Measurements from ENCODE around the gene MRPS7. TPM values are rescaled to one million over a fixed set of nuclear protein-coding genes. Genes with fewer than 3 reads are reported as not detected.

The MRPS7 gene
- total RNA-seq, 1 experiment from 2014 or later: 125 TPM

- Mint-ChIP-seq H3K27ac (ENCODE audit: unreplicated experiment) (peak overlapping the region; percentile 1), H3K4me1 (ENCODE audit: low read depth, unreplicated experiment) (peaks cover 15% of the 10 kb centered on the region), H3K36me3 (ENCODE audit: insufficient read depth, unreplicated experiment) (peaks cover 44% of the 10 kb centered on the region), H3K9me3 (ENCODE audit: unreplicated experiment) (no peaks in the 10 kb centered on the region), H3K4me3 (ENCODE audit: unreplicated experiment) (peak overlapping the region; percentile 71), H3K27me3 (ENCODE audit: insufficient read depth, unreplicated experiment) (no peaks in the 10 kb centered on the region)
- H3K4me3 ChIP-seq (ENCODE audit: low read depth, low read length): peak overlapping the region; percentile 97
- H3K9me3 ChIP-seq: no peaks in the 10 kb centered on the region
- POLR2A ChIA-PET: interaction anchor here (1.9 to 4.0 kb wide), 2 partner anchors 11 to 122 kb away, joined by 22 to 48 read pairs; partner anchors contain the start of genes GGA3 and MRPS7
- BruUV-seq (replicated peaks): TSS peak; percentile 8
- peaks cover 13% of the 10 kb centered on the region; the same call in 1 of the 2 replicates for H3K4me1 ChIP-seq
- no peaks in the 10 kb centered on the region for H3K27me3 ChIP-seq (replicated peaks; ENCODE audit: control insufficient read depth, insufficient read depth, low read length)
- H3K36me3 ChIP-seq (ENCODE audit: control insufficient read depth, insufficient read depth, low read length): peaks cover 2% of the 10 kb centered on the region; the same call in 1 of the 2 replicates
- CTCF ChIA-PET: interaction anchor here (0.6 to 3.2 kb wide), 10 partner anchors 11 to 1069 kb away, joined by 3 to 91 read pairs (median 6); partner anchors contain the start of genes GGA3, GRB2, LLGL2 and MRPS7
- intact Hi-C loops (cut with micrococcal nuclease; ENCODE audit: unreplicated experiment): loop anchor here (2.0 kb wide), 2 partner anchors 17 to 133 kb away; partner anchors contain the start of genes GRB2 and SLC25A19
- DNase-seq: no peak
- no peak for TF ChIP-seq CTCF (IDR thresholded peaks at IDR 0.05; ENCODE audit: insufficient read depth in 1 of 2, low read depth in 1 of 2, low read length in 1 of 2, severe bottlenecking in 1 of 2, unreplicated experiment in 1 of 2)
Observed at GRCh38 chr17:75271955-75272847, 10.5 kb downstream of the MRPS7 start.

GRCh38 chr17:75272848-75273184 is 11.1 kb downstream of the MRPS7 start:
- H3K4me1 Mint-ChIP-seq (ENCODE audit: low read depth, unreplicated experiment): peaks cover 15% of the 10 kb centered on the region
- CTCF ChIA-PET: interaction anchor here (1.5 kb wide), 1 partner anchor 11 kb away, joined by 3 read pairs; the partner anchor contains the start of genes GGA3 and MRPS7
- Histone ChIP-seq H3K27me3 (replicated peaks; ENCODE audit: control insufficient read depth, insufficient read depth, low read length) (no peaks in the 10 kb centered on the region), H3K4me1 (peaks cover 9% of the 10 kb centered on the region; the same call in 1 of the 2 replicates), H3K9me3 (no peaks in the 10 kb centered on the region), H3K36me3 (ENCODE audit: control insufficient read depth, insufficient read depth, low read length) (peaks cover 2% of the 10 kb centered on the region; the same call in 1 of the 2 replicates), H3K4me3 (ENCODE audit: low read depth, low read length) (no peak overlapping the region)
- peak overlapping the region; percentile 71 for H3K4me3 Mint-ChIP-seq (ENCODE audit: unreplicated experiment)
- POLR2A ChIA-PET: interaction anchor here (4.0 kb wide), 1 partner anchor 11 kb away, joined by 48 read pairs; the partner anchor contains the start of genes GGA3 and MRPS7
- BruUV-seq (replicated peaks): no TSS peak
- no peak overlapping the region for H3K27ac Mint-ChIP-seq (ENCODE audit: unreplicated experiment)
- TF ChIP-seq CTCF (IDR thresholded peaks at IDR 0.05; ENCODE audit: insufficient read depth in 1 of 2, low read depth in 1 of 2, low read length in 1 of 2, severe bottlenecking in 1 of 2, unreplicated experiment in 1 of 2): no peak
- H3K36me3 Mint-ChIP-seq (ENCODE audit: insufficient read depth, unreplicated experiment): peaks cover 42% of the 10 kb centered on the region
- intact Hi-C loops (cut with micrococcal nuclease; ENCODE audit: unreplicated experiment): no loop called here
- H3K27me3 Mint-ChIP-seq (ENCODE audit: insufficient read depth, unreplicated experiment): no peaks in the 10 kb centered on the region
- H3K9me3 Mint-ChIP-seq (ENCODE audit: unreplicated experiment): no peaks in the 10 kb centered on the region
- no peak for DNase-seq

GRCh38 chr17:75273977-75274708 is 12.5 kb downstream of the MRPS7 start:
- DNase-seq: no peak
- Mint-ChIP-seq H3K9me3 (ENCODE audit: unreplicated experiment) (no peaks in the 10 kb centered on the region), H3K27ac (ENCODE audit: unreplicated experiment) (no peak overlapping the region), H3K27me3 (ENCODE audit: insufficient read depth, unreplicated experiment) (no peaks in the 10 kb centered on the region), H3K4me1 (ENCODE audit: low read depth, unreplicated experiment) (peaks cover 17% of the 10 kb centered on the region), H3K4me3 (ENCODE audit: unreplicated experiment) (no peak overlapping the region), H3K36me3 (ENCODE audit: insufficient read depth, unreplicated experiment) (peaks cover 44% of the 10 kb centered on the region)
- Histone ChIP-seq H3K9me3 (no peaks in the 10 kb centered on the region), H3K4me1 (peaks cover 9% of the 10 kb centered on the region; the same call in 1 of the 2 replicates), H3K36me3 (ENCODE audit: control insufficient read depth, insufficient read depth, low read length) (peaks cover 2% of the 10 kb centered on the region; the same call in 1 of the 2 replicates), H3K27me3 (replicated peaks; ENCODE audit: control insufficient read depth, insufficient read depth, low read length) (no peaks in the 10 kb centered on the region), H3K4me3 (ENCODE audit: low read depth, low read length) (no peak overlapping the region)
- CTCF ChIA-PET: interaction anchor here (0.5 kb wide), 1 partner anchor 25 kb away, joined by 3 read pairs; no protein-coding TSS in a partner anchor
- TF ChIP-seq CTCF (IDR thresholded peaks at IDR 0.05; ENCODE audit: insufficient read depth in 1 of 2, low read depth in 1 of 2, low read length in 1 of 2, severe bottlenecking in 1 of 2, unreplicated experiment in 1 of 2): no peak
- intact Hi-C loops (cut with micrococcal nuclease; ENCODE audit: unreplicated experiment): no loop called here
- no TSS peak for BruUV-seq (replicated peaks)
- POLR2A ChIA-PET: no interaction called here
